Brain pericyte (primary cell): ENCODE measurements around the gene SUPT4H1.

Source experiments
- DNase-seq: peaks from one replicate; pipeline ENCODE4 v3.0.0-alpha.2; 2012; ENCODE audit warnings: low read depth, low spot score

SUPT4H1 gene

DNA sequence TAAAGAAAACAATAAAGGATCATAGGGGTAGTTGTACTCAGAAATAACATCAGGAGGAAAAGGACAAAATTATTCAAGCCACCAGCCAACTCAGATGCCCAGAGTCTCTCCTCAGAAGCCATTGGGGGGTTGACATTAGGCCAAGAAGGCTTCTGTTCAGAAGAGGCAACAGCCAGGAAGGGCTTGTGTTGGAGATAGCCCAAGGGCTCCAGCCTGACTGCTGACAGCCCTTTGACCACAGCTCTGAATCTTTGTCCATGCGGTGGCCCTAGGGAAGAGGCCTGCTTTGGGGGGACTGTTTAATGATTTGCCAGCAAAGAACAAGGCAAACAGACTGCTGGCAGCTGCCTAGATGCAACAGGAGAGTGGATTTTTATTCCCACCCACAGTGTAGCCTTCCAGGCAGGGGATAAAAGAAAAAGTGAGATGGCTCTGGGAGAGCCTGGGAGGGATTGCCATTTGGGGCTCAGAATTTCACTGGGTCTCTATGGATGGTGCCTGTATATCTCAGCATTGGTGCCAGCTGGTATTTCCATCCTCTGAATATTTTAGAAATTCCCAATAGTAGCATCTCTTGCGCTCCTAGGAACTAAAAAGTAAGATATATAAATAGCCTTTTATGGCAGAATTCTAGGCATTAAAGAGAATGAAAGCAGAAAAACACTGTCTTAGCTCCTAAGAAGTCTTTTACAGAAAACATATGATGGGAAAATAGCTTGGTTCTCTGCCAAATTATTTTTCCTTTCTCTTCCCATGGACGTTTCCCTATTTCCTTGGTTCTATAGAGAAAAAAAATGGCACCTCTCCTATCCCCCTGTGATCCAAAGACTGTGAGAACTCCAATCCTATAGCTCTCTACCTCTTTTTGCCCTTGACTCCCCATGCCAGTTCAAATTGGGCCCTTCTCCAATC lies 29.4 kb upstream of the SUPT4H1 start:
- DNase-seq = no peak

- DNase-seq = no peak
These were observed 28.5 kb upstream of the SUPT4H1 start for GRCh38 chr17:58380207-58381123.

DNA sequence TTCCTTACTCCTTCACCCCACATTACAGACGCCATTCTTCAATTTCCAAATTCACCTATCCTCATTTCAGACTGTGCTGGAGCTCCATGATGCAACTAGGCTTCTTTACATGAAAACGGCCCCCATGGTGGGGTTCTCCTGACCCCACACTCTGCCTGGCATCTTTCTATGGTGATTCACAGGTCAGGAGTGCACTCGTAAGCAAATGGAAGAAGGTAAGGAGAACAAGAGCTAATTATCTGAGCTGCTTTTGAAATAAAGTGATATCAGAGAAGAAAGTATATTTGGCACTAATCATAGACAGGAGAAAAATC lies 27.5 kb upstream of the SUPT4H1 start:
- DNase-seq = no peak

GRCh38 chr17:58378733-58379510 lies 26.9 kb upstream of the SUPT4H1 start:
- DNase-seq = no peak

DNA sequence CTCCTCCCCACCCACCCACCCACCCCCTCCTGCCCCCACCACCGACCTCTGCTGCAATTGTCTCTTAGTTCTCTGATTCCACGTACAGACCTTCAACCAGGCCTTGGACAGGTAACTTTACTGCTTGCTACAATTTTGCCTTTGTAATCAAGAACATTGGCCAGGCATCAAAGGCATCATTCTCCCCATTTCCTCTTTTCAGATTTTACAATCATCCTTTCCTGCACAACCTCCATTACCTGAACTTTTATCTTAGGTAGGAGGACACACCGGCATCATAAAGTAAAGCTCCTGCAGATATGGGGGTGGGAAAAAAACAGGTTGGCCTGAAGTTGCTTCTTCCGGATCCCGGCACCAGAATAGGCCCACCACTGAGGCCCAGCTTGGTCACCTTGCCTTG lies 25.7 kb upstream of the SUPT4H1 start:
- DNase-seq = no peak

- no peak for DNase-seq
These were observed 25.1 kb upstream of the SUPT4H1 start for GRCh38 chr17:58377093-58377601.

DNA sequence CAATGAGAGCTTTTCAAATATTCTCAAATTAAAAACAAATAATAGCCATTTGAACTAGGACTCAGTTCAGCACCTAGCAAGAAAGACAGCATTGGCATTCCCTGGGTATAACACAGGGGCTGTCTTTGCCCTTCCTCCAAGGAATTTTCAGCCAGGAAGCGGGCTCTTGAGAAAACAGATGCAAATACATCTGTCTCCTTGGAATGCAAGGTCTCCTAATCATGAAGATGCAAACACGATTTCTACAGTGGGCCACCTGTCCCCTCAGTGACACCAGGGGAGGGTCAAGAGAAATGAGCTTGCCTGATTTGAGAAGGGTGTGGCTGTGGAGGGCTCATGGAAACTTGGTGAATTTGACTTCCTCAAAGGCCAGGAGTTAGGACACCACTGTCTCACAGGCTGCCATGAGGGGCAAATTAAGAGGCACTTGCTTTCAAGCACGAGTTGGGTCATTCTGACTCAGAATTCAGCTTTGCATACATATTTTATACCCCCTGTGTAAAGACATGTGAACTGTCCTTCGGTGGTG lies 24.5 kb upstream of the SUPT4H1 start:
- no peak for DNase-seq

DNA sequence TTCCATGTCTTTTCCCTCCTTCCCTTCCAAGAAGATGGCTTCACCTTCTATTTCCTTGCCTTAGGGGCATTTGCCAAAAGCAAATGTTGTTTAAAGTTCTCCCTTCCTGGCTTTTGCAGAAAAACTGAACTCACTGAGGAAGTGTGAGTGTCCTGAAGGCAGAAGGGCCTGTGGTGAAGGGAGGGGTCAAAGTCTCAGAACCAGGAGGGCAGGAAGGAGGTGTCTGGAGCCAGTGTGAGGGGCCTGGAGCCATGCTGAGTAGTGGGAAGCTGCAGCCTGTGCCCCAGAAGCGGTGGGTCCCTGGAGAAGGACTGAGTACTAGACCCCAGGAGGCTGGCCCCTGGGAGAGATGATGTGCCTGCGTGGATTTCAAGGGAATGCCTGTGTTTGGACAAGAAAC lies 23.8 kb upstream of the SUPT4H1 start:
- DNase-seq = no peak

DNA sequence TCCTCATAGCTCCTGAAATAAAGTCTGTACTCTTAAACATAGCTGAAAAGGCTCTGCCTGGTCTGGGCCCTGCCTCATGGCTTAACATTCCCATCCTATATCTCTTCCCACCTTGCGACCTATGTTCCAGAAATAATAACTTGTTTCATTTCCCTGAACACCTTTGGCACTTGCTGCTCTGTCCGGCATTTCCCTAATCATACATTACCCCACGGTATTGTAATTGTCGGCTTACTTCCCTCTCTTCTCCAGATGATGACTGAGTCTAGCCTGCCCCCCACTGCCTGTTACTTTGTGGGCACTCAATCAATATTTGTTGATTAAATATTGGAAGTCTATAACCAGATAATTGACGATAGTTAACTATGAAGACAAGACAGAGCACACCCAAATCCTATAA lies 23.3 kb upstream of the SUPT4H1 start:
- no peak for DNase-seq

GRCh38 chr17:58373923-58374322 lies 21.9 kb upstream of the SUPT4H1 start:
- no peak for DNase-seq

- DNase-seq = no peak
These were observed 21.0 kb upstream of the SUPT4H1 start for GRCh38 chr17:58373003-58373402.

DNA sequence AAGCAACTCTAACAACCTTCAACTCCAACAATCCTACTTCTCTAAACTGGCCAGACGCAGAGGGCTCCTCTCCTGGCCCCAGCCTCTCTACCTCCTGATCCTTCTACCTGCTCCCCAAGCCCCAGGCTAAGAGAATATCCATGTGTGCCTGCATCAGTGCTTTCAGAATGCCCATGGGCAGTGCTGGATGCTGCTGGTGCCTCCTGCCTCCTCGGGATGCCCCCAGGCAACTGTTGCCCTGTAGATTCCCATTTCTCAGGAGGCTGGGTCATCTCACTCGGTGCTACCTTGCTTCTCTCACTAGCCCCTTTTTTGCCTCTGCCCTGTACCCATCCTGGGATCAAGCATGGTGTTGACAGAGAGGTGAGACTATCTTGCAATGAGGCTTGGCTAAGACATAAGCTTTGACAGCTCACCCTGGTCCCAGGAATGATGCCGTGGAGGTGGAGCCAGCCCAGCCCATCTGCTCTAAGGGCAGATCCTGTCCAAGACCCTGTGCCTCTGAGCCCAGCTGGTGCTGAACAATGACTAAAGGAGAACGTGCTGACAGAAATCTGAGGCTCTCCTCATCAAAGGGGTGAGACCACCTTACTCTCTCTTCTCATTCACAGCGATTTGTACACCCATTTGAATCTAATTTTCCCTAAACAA lies 19.4 kb upstream of the SUPT4H1 start:
- DNase-seq = no peak

DNA sequence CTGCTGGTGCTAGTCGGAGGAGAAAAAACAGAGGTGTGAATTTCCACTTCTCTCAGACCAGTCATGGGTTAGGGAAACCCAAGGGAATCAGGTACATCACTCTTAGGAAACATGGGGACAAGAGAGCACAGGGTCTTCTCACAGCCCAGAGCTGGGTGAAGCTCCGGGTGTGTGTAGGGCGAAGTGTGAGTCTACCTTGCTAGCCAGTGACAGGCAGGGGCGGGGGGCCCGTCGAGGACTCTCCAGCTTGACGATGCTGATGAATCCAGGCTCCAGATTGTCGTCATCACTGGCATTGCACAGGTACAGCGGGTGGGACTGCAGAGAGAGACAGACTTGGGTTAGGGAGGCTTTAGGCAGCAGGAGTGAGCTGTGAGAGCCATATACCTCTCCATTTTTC lies 18.7 kb upstream of the SUPT4H1 start:
- DNase-seq = no peak

- DNase-seq = no peak
These were observed 18.3 kb upstream of the SUPT4H1 start for GRCh38 chr17:58370309-58370708.

DNA sequence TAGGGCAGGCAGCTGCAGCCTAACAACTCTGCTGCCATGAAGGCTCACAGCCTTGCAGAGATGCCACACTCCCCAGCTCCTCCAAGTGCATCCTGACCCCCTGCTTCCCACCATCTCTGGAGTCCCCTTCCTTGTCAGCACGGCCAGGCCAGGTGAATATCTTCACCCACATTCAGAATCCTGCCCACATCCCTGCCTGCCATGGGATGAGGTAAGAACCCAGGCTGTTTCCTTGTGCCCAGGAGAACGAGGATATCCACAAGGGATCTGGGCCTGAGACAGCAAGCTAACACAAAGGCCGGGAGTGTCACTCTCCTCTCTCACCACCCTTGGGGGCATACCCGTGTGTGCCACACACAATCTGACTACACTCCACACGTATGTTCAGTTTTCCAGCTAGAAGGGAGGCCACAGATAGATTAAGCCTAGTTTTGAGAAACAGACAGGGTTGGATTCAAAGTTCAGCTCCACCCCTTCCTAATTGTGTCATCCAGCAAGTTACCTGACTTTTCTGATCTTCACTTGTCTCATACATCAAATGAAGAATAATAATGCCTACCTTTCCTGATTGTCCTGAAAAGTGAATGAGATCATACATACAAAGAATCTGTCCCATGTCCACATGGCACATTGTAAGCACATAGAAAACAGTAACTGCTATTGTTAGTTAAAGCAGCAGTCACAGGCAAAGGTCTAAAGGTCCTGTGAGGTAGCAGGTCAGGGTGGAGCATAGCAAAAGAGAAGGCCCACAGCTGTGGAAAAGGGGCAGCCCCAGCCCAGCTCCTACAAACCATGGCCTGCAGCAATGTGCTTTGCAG lies 17.4 kb upstream of the SUPT4H1 start:
- DNase-seq = no peak

DNA sequence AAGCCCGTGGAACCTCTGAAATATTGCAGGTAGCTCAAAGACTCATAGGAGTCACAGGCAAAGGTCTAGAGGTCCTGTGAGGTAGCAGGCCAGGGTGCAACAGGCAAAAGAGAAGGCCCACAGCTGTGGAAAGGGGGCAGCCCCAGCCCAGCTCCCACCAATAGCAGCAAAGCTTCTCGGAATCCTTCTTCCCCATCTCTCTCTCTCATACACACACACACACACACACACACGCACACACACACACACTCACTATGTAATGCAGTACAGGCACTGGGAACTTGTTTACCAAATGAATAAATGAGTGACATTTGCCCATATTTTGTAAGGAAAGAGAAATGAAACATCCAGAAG lies 16.8 kb upstream of the SUPT4H1 start:
- DNase-seq = no peak

DNA sequence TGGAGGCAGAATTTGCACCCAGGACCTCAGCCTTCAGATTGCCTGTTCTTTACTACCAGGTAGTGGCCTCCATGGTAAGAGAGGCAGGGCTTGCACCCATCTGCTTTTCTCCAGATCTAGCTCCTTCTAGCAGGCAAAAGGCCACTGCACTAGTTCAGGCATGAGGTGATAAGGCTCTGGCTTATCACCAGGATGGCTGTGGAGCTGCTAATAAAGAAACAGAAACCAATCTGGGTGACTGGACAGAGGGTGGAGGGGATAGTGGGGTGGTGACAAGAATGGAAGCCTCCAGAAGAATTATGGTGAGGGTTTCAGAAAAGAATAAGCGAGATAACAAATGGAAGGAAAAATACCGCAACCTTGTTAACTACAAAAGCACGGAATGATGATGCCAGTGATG lies 15.5 kb upstream of the SUPT4H1 start:
- DNase-seq = no peak

- no peak for DNase-seq
These were observed 14.1 kb upstream of the SUPT4H1 start for GRCh38 chr17:58365980-58366595.

- DNase-seq = no peak
These were observed 13.4 kb upstream of the SUPT4H1 start for GRCh38 chr17:58365185-58365979.
